SK-N-SH (cell line): ENCODE data around the gene KMT5B. TPM values are rescaled to one million over a fixed set of nuclear protein-coding genes. Genes with fewer than 3 reads are reported as not detected.

Experiments
- CTCF ChIA-PET: fragments of 300-600, 350-600 bp; formaldehyde crosslinking; extraction: SDS; loops from one replicate; lab custom pipeline; 2021; lab: Yijun Ruan, JAX
- POLR2A ChIA-PET: fragments of 350-600 bp; sonication (Branson Sonifier 250); formaldehyde crosslinking; extraction: SDS; loops from one replicate; lab custom pipeline; 2020; ENCODE audit warnings: antibody characterized with exemption, inconsistent platforms; lab: Yijun Ruan, JAX
- DNase-seq: peaks from one replicate; pipeline ENCODE4 v3.0.0; 2012
- H2AFZ ChIP-seq: fragments of 200-600 bp; sonication (generic); 2 replicates; pipeline ENCODE4 v1.8.1; 2016; ENCODE audit warnings: antibody characterized with exemption, mild to moderate bottlenecking, low read depth
- H3F3A ChIP-seq: fragments of 200-600 bp; sonication (generic); replicated peaks from 2 replicates; pipeline ENCODE3; 2016; ENCODE audit warnings: antibody characterized with exemption, mild to moderate bottlenecking; ENCODE audit not compliant: insufficient read depth
- H3K27ac ChIP-seq, 2 experiments: fragments of 200-500 bp in 1 of 2; fragments of 200-600 bp in 1 of 2; sonication (Bioruptor generic) in 1 of 2; sonication (generic), shearing (Covaris generic) in 1 of 2; 2 replicates each; pipeline versions ENCODE4 v1.5.1 to v1.6.1; 2014 to 2016; ENCODE audit warnings: low read depth in 2 of 2, inconsistent platforms in 1 of 2, low read length in 1 of 2, mild to moderate bottlenecking in 1 of 2, mixed read lengths in 1 of 2
- H3K27me3 ChIP-seq: fragments of 200-600 bp; sonication (generic), shearing (Covaris generic); 2 replicates; pipeline ENCODE4 v1.6.1; 2016; ENCODE audit warnings: mixed run types; ENCODE audit not compliant: insufficient read depth
- H3K36me3 ChIP-seq, 2 experiments: fragments of 200-500 bp in 1 of 2; fragments of 200-600 bp in 1 of 2; sonication (Bioruptor generic) in 1 of 2; sonication (generic) in 1 of 2; replicated peaks in 1 of 2; 2 replicates each; pipeline versions ENCODE3 to v1.5.1; 2014 to 2016; ENCODE audit warnings: low read length in 1 of 2, mild to moderate bottlenecking in 1 of 2; ENCODE audit not compliant: insufficient read depth in 2 of 2, control insufficient read depth in 1 of 2
- H3K4me1 ChIP-seq, 2 experiments: fragments of 200-500 bp in 1 of 2; fragments of 200-600 bp in 1 of 2; sonication (Bioruptor generic) in 1 of 2; sonication (generic), shearing (Covaris generic) in 1 of 2; 2 replicates each; pipeline versions ENCODE4 v1.5.1 to v1.6.1; 2014 to 2016; ENCODE audit warnings: low read depth in 1 of 2, low read length in 1 of 2, mixed run types in 1 of 2; ENCODE audit not compliant: insufficient read depth in 2 of 2, control insufficient read depth in 1 of 2
- H3K4me2 ChIP-seq: fragments of 200-600 bp; sonication (generic), shearing (Covaris generic); 2 replicates; pipeline ENCODE4 v1.6.1; 2017; ENCODE audit warnings: mixed run types
- H3K4me3 ChIP-seq, 2 experiments: fragments of 200-500 bp in 1 of 2; fragments of 200-600 bp in 1 of 2; sonication (Bioruptor generic) in 1 of 2; sonication (generic), shearing (Covaris generic) in 1 of 2; 2 replicates each; pipeline versions ENCODE4 v1.5.1 to v1.8.1; 2014 to 2016; ENCODE audit warnings: low read depth in 2 of 2, inconsistent platforms in 1 of 2, low read length in 1 of 2, mild to moderate bottlenecking in 1 of 2, mixed read lengths in 1 of 2, moderate library complexity in 1 of 2
- H3K79me2 ChIP-seq: fragments of 200-600 bp; sonication (generic); 2 replicates; pipeline ENCODE4 v1.8.1; 2017; ENCODE audit warnings: mild to moderate bottlenecking; ENCODE audit not compliant: insufficient read depth
- H3K9ac ChIP-seq: fragments of 200-600 bp; sonication (generic); 2 replicates; pipeline ENCODE4 v1.6.1; 2017; ENCODE audit warnings: mixed run types
- H3K9me2 ChIP-seq: fragments of 200-600 bp; sonication (generic); 2 replicates; pipeline ENCODE4 v1.6.1; 2017; ENCODE audit warnings: mixed run types
- H3K9me3 ChIP-seq: fragments of 200-600 bp; sonication (generic); 2 replicates; pipeline ENCODE4 v1.6.1; 2017; ENCODE audit warnings: mixed run types, mild to moderate bottlenecking, moderate library complexity
- H4K20me1 ChIP-seq: fragments of 200-600 bp; sonication (generic); 2 replicates; pipeline ENCODE4 v1.6.1; 2017; ENCODE audit warnings: mild to moderate bottlenecking, mixed run types; ENCODE audit not compliant: insufficient read depth
- CHD2 ChIP-seq: fragments of 150-350 bp; IDR thresholded peaks from 2 replicates; pipeline ENCODE4 v1.6.1; 2018; ENCODE audit warnings: low read length; ENCODE audit not compliant: partially characterized antibody
- EP300 ChIP-seq, 2 experiments: IDR thresholded peaks; 2 replicates each; pipeline versions ENCODE4 v1.4.0 to v1.6.1; 2012; ENCODE audit warnings: borderline replicate concordance in 1 of 2, low read depth in 1 of 2, low read length in 1 of 2
- EZH2phosphoT487 ChIP-seq: fragments of 200-600 bp; sonication (generic); IDR thresholded peaks from 2 replicates; pipeline ENCODE4 v1.6.1; 2017; ENCODE audit warnings: low read depth, mixed run types, mild to moderate bottlenecking, antibody characterized with exemption, moderate library complexity, borderline replicate concordance
- FOSL2 ChIP-seq: IDR thresholded peaks from 2 replicates; pipeline ENCODE4 v1.4.0; 2012; ENCODE audit warnings: low read depth, mild to moderate bottlenecking, moderate library complexity, borderline replicate concordance
- FOXJ3 ChIP-seq: sonication (generic); formaldehyde crosslinking; IDR thresholded peaks from 2 replicates; pipeline ENCODE4 v1.5.1; 2020; ENCODE audit warnings: mild to moderate bottlenecking, missing genetic modification reagents
- FOXM1 ChIP-seq: IDR thresholded peaks from 2 replicates; pipeline ENCODE4 v1.4.0; 2012; ENCODE audit warnings: low read depth, mild to moderate bottlenecking
- GABPA ChIP-seq: IDR thresholded peaks from 2 replicates; pipeline ENCODE4 v1.4.0; 2012; ENCODE audit warnings: low read depth, mild to moderate bottlenecking
- MXI1 ChIP-seq: IDR thresholded peaks from 2 replicates; pipeline ENCODE4 v1.6.1; 2012; ENCODE audit warnings: mild to moderate bottlenecking, low read depth, low read length, improper control_type of control experiment
- NFIC ChIP-seq: IDR thresholded peaks from 2 replicates; pipeline ENCODE4 v1.4.0; 2012; ENCODE audit warnings: borderline replicate concordance
- NRF1 ChIP-seq: IDR thresholded peaks from 2 replicates; pipeline ENCODE4 v1.6.1; 2012; ENCODE audit warnings: low read depth, mild to moderate bottlenecking, low read length
- RAD21 ChIP-seq: IDR thresholded peaks from 2 replicates; pipeline ENCODE4 v1.6.1; 2012; ENCODE audit warnings: mild to moderate bottlenecking, low read length
- RCOR1 ChIP-seq: fragments of 150-350 bp; IDR thresholded peaks from 2 replicates; pipeline ENCODE4 v1.6.1; 2017; ENCODE audit warnings: antibody characterized with exemption, low read length
- REST ChIP-seq: IDR thresholded peaks from 2 replicates; pipeline ENCODE4 v1.6.1; 2012; ENCODE audit warnings: mild to moderate bottlenecking, low read depth, low read length, moderate library complexity
- RXRA ChIP-seq: IDR thresholded peaks from 2 replicates; pipeline ENCODE4 v1.4.0; 2012; ENCODE audit warnings: low read depth, mild to moderate bottlenecking, borderline replicate concordance
- TAF1 ChIP-seq: IDR thresholded peaks from 2 replicates; pipeline ENCODE4 v1.6.1; 2012; ENCODE audit warnings: low read depth, mild to moderate bottlenecking, low read length, moderate library complexity, borderline replicate concordance
- TEAD4 ChIP-seq: IDR thresholded peaks from 2 replicates; pipeline ENCODE4 v1.4.0; 2012; ENCODE audit warnings: mild to moderate bottlenecking, borderline replicate concordance; ENCODE audit not compliant: insufficient read depth
- USF2 ChIP-seq: fragments of 150-350 bp; IDR thresholded peaks from 2 replicates; pipeline ENCODE4 v1.6.1; 2017; ENCODE audit warnings: antibody characterized with exemption, low read length, low read depth, borderline replicate concordance
- WGBS: methylation state at CpG from one replicate; pipeline ENCODE4 v1.1.6; 2017; ENCODE audit warnings: low lambda C conversion rate; 5-methylcytosine and 5-hydroxymethylcytosine counted together
- polyA plus RNA-seq, 3 experiments: library from polyadenylated mRNA; depleted of rRNA; stranded (reverse); fragments of >200 nt; gene quantifications; 2 replicates each; pipeline ENCODE4 v1.2.3, GENCODE V29; 2012
- TF ChIP-seq, protein P1 (sequence below): IDR thresholded peaks from 2 replicates; pipeline ENCODE4; 2012
- TF ChIP-seq, protein P2 (sequence below): IDR thresholded peaks from 2 replicates; pipeline ENCODE4 v1.4.0; 2012; ENCODE audit warnings: low read depth, borderline replicate concordance

The KMT5B gene
- polyA plus RNA-seq, 1 of the 3 experiments (the other 2 are of a cell fraction) = 10.4 TPM

- H3K9me3 ChIP-seq = no peaks in the 10 kb centered on the region
- H3K4me3 ChIP-seq = no peak overlapping the region
- ChIA-PET POLR2A (no interaction called here), CTCF (interaction anchor here (1.2 to 1.6 kb wide), 2 partner anchors 9 to 32 kb away, joined by 3 to 4 read pairs; no protein-coding TSS in a partner anchor)
- no peaks in the 10 kb centered on the region for H4K20me1 ChIP-seq
- peaks cover 59 to 81% of the 10 kb centered on the region in 2 experiments for H3K36me3 ChIP-seq
- no peak overlapping the region for H3K9ac ChIP-seq
- H3K4me2 ChIP-seq = no peak overlapping the region
- 94% methylated on average over 5 of the region's 5 CpGs for WGBS
- H3K9me2 ChIP-seq = no peaks in the 10 kb centered on the region
- no peak for DNase-seq
- H3F3A ChIP-seq = no peaks in the 10 kb centered on the region
- no peaks in the 10 kb centered on the region for H3K4me1 ChIP-seq
- H2AFZ ChIP-seq = no peak overlapping the region
- H3K27ac ChIP-seq = no peak overlapping the region
- no peaks in the 10 kb centered on the region; the same call in 1 of the 2 replicates for H3K79me2 ChIP-seq
- TF ChIP-seq EZH2phosphoT487 (no peak), NRF1 (no peak), NFIC (no peak), TEAD4 (no peak), FOSL2 (no peak), FOXJ3 (CRISPR knock-in tag) (no peak), TAF1 (no peak), GABPA (no peak), RXRA (no peak), RCOR1 (no peak), MXI1 (no peak)
- TF ChIP-seq, protein P1, sequence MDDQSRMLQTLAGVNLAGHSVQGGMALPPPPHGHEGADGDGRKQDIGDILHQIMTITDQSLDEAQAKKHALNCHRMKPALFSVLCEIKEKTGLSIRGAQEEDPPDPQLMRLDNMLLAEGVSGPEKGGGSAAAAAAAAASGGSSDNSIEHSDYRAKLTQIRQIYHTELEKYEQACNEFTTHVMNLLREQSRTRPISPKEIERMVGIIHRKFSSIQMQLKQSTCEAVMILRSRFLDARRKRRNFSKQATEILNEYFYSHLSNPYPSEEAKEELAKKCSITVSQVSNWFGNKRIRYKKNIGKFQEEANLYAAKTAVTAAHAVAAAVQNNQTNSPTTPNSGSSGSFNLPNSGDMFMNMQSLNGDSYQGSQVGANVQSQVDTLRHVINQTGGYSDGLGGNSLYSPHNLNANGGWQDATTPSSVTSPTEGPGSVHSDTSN = no peak
- no peaks in the 10 kb centered on the region for H3K27me3 ChIP-seq
These were observed 35.2 kb downstream of the KMT5B start for GRCh38 chr11:68177877-68178276.

- DNase-seq = no peak
- ChIA-PET POLR2A (no interaction called here), CTCF (interaction anchor here (1.1 kb wide), 1 partner anchor 32 kb away, joined by 3 read pairs; no protein-coding TSS in a partner anchor)
- no peaks in the 10 kb centered on the region for H3K4me1 ChIP-seq
- H3K27me3 ChIP-seq = no peaks in the 10 kb centered on the region
- no peak overlapping the region for H3K4me3 ChIP-seq
- no peaks in the 10 kb centered on the region for H3K9me3 ChIP-seq
- 95% methylated on average over 4 of the region's 4 CpGs for WGBS
- H3K4me2 ChIP-seq = no peak overlapping the region
- H2AFZ ChIP-seq = no peak overlapping the region
- no peaks in the 10 kb centered on the region for H3K9me2 ChIP-seq
- peaks cover 76 to 89% of the 10 kb centered on the region in 2 experiments for H3K36me3 ChIP-seq
- H3F3A ChIP-seq = no peaks in the 10 kb centered on the region
- no peak overlapping the region for H3K27ac ChIP-seq
- no peak overlapping the region for H3K9ac ChIP-seq
- TF ChIP-seq RAD21 (no peak), FOXM1 (no peak), REST (no peak), EP300 (IDR thresholded peaks at IDR 0.05; ENCODE audit: borderline replicate concordance in 1 of 2, low read depth in 1 of 2, low read length in 1 of 2) (no peak), USF2 (no peak), CHD2 (no peak)
- TF ChIP-seq, protein P2, sequence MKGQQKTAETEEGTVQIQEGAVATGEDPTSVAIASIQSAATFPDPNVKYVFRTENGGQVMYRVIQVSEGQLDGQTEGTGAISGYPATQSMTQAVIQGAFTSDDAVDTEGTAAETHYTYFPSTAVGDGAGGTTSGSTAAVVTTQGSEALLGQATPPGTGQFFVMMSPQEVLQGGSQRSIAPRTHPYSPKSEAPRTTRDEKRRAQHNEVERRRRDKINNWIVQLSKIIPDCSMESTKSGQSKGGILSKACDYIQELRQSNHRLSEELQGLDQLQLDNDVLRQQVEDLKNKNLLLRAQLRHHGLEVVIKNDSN = no peak
- TF ChIP-seq, protein P1 = no peak
- TF ChIP-seq, all 33 proteins: peak for 0
- Histone ChIP-seq H3K79me2 (no peaks in the 10 kb centered on the region; the same call in 1 of the 2 replicates), H4K20me1 (no peaks in the 10 kb centered on the region)
These were observed 39.2 kb downstream of the KMT5B start for GRCh38 chr11:68173926-68174325.
